A549 (cell line): ENCODE data around the gene IFITM1. TPM values are rescaled to one million over a fixed set of nuclear protein-coding genes. Genes with fewer than 3 reads are reported as not detected.

Experiments used
- ATAC-seq, 2 experiments: fragments of 200-7000 bp in 1 of 2; fragments of >200 bp in 1 of 2; cut with Nextera tagmentation in 1 of 2; cut with Tn5 transposase in 1 of 2; 3 replicates each; pipeline versions ENCODE4 v1.8.0 to v1.9.1; 2018 to 2020; ENCODE audit warnings: mild to moderate bottlenecking in 1 of 2, moderate library complexity in 1 of 2
- CTCF ChIA-PET: fragments of 300-600 bp; sonication (Branson Sonifier 250); formaldehyde crosslinking; extraction: SDS; loops from one replicate; lab custom pipeline; 2021; ENCODE audit warnings: antibody characterized with exemption, inconsistent platforms; lab: Yijun Ruan, JAX
- POLR2A ChIA-PET: fragments of 350-600 bp; formaldehyde crosslinking; extraction: SDS; loops from one replicate; lab custom pipeline; 2021; ENCODE audit warnings: antibody characterized with exemption, inconsistent platforms; lab: Yijun Ruan, JAX
- DNase-seq, 2 experiments: peaks; one replicate each; pipeline versions ENCODE4 v3.0.0 to v3.0.0-alpha.2; 2011 to 2016; ENCODE audit warnings: low read depth in 1 of 2, low spot score in 1 of 2
- FAIRE-seq: peaks from 2 replicates; lab custom pipeline; 2011; peaks lifted over from hg19 to GRCh38; lab: Jason Lieb, UNC
- H3K27ac ChIP-seq, 2 experiments: fragments of >200 bp; sonication (Bioruptor Twin); formaldehyde crosslinking; 3 replicates each; pipeline ENCODE4 v1.5.1; 2016 to 2017
- H3K4me1 ChIP-seq: fragments of >200 bp; sonication (Bioruptor Twin); formaldehyde crosslinking; 3 replicates; pipeline ENCODE4 v1.6.1; 2016
- H3K4me2 ChIP-seq: fragments of >200 bp; sonication (Bioruptor Twin); formaldehyde crosslinking; 3 replicates; pipeline ENCODE4 v1.6.1; 2016
- H3K4me3 ChIP-seq: fragments of >200 bp; sonication (Bioruptor Twin); formaldehyde crosslinking; 3 replicates; pipeline ENCODE4 v1.5.1; 2016
- H3K9me3 ChIP-seq: fragments of >200 bp; sonication (Bioruptor Twin); formaldehyde crosslinking; 3 replicates; pipeline ENCODE4 v1.6.1; 2016
- CBX2 ChIP-seq: fragments of 200-600 bp; sonication (generic); IDR thresholded peaks from 2 replicates; pipeline ENCODE4 v1.6.1; 2016; ENCODE audit warnings: low read depth, mild to moderate bottlenecking, borderline replicate concordance
- CEBPB ChIP-seq, 2 experiments: fragments of >200 bp in 1 of 2; sonication (Bioruptor Twin) in 1 of 2; formaldehyde crosslinking in 1 of 2; IDR thresholded peaks; 2 replicates each; pipeline ENCODE4 v1.6.1; 2012 to 2016
- CHD2 ChIP-seq: fragments of 150-350 bp; IDR thresholded peaks from 2 replicates; pipeline ENCODE4 v1.6.1; 2014; ENCODE audit warnings: low read length; ENCODE audit not compliant: partially characterized antibody
- EHMT2 ChIP-seq: fragments of 200-600 bp; sonication (generic); IDR thresholded peaks from 2 replicates; pipeline ENCODE4 v1.6.1; 2016; ENCODE audit warnings: antibody characterized with exemption, low read depth, mild to moderate bottlenecking, moderate library complexity
- ESRRA ChIP-seq: fragments of 150-350 bp; IDR thresholded peaks from 2 replicates; pipeline ENCODE4 v1.6.1; 2014; ENCODE audit warnings: mild to moderate bottlenecking, low read length, borderline replicate concordance
- FOSL2 ChIP-seq, 2 experiments: fragments of 450-650 bp in 1 of 2; fragments of >200 bp in 1 of 2; sonication (Bioruptor Twin) in 1 of 2; formaldehyde crosslinking; IDR thresholded peaks; 2 replicates each; pipeline versions ENCODE4 v1.5.0 to v1.6.1; 2016 to 2020; ENCODE audit warnings: mild to moderate bottlenecking in 1 of 2, moderate library complexity in 1 of 2
- GATA3 ChIP-seq: IDR thresholded peaks from 2 replicates; pipeline ENCODE4 v1.6.1; 2012; ENCODE audit warnings: borderline replicate concordance
- HEYL ChIP-seq: fragments of 250-450 bp; sonication (Bioruptor Pico); IDR thresholded peaks from 2 replicates; pipeline ENCODE4 v1.8.0; 2021; ENCODE audit warnings: mild to moderate bottlenecking, moderate library complexity
- HOXA7 ChIP-seq: fragments of 250-450 bp; sonication (Bioruptor Pico); IDR thresholded peaks from 2 replicates; pipeline ENCODE4 v1.5.0; 2020; ENCODE audit warnings: mild to moderate bottlenecking, moderate library complexity
- MAFK ChIP-seq: fragments of 450-650 bp; IDR thresholded peaks from 2 replicates; pipeline ENCODE4 v1.6.1; 2014; ENCODE audit not compliant: partially characterized antibody
- NPAS2 ChIP-seq: fragments of 250-450 bp; sonication (Bioruptor Pico); IDR thresholded peaks from 2 replicates; pipeline ENCODE4 v1.8.0; 2022; ENCODE audit warnings: mild to moderate bottlenecking, moderate library complexity, borderline replicate concordance
- RCOR1 ChIP-seq: fragments of 150-350 bp; IDR thresholded peaks from 2 replicates; pipeline ENCODE4 v1.6.1; 2014; ENCODE audit warnings: antibody characterized with exemption, low read length, low read depth
- SMC3 ChIP-seq: fragments of >200 bp; sonication (Bioruptor Twin); formaldehyde crosslinking; IDR thresholded peaks from 3 replicates; pipeline ENCODE4 v1.6.1; 2018; ENCODE audit warnings: inconsistent platforms
- ZFP36 ChIP-seq: fragments of 450-650 bp; IDR thresholded peaks from 2 replicates; pipeline ENCODE4 v1.6.1; 2014; ENCODE audit warnings: borderline replicate concordance; ENCODE audit not compliant: partially characterized antibody
- ZNF302 ChIP-seq: fragments of 250-450 bp; sonication (Bioruptor Pico); IDR thresholded peaks from 2 replicates; pipeline ENCODE4 v1.9.0; 2021; ENCODE audit warnings: inconsistent platforms, mild to moderate bottlenecking, moderate library complexity
- WGBS: methylation state at CpG from one replicate; pipeline ENCODE4 v1.1.6; 2017; ENCODE audit errors: missing lambda C conversion rate; 5-methylcytosine and 5-hydroxymethylcytosine counted together
- polyA plus RNA-seq, 4 experiments: library from polyadenylated mRNA; depleted of rRNA in 3 of 4; stranded (reverse); fragments of >200 nt; fragmentation: RNase III in 1 of 4; extraction: RNeasy Plus Mini Kit Qiagen cat#74134 plus additional on column Dnase treatment in 1 of 4; gene quantifications; 2 replicates in 3 of 4; 3 replicates in 1 of 4; pipeline ENCODE4 v1.2.3, GENCODE V29; 2011 to 2017
- TF ChIP-seq, protein P1 (sequence below): fragments of 250-450 bp; sonication (Bioruptor Pico); IDR thresholded peaks from 2 replicates; pipeline ENCODE4 v1.5.0; 2021; ENCODE audit warnings: mild to moderate bottlenecking, moderate library complexity, borderline replicate concordance
- TF ChIP-seq, protein P2 (sequence below): fragments of 200-600 bp; sonication (generic); IDR thresholded peaks from 2 replicates; pipeline ENCODE4 v1.6.1; 2016; ENCODE audit warnings: antibody characterized with exemption, mild to moderate bottlenecking, moderate library complexity
- TF ChIP-seq, protein P3 (sequence below): fragments of 450-650 bp; IDR thresholded peaks from 2 replicates; pipeline ENCODE4 v1.6.1; 2014; ENCODE audit warnings: antibody characterized with exemption

The IFITM1 gene
- polyA plus RNA-seq, 2 of the 4 experiments (the other 2 are of a cell fraction): 0.14 to 1.7 TPM

DNA sequence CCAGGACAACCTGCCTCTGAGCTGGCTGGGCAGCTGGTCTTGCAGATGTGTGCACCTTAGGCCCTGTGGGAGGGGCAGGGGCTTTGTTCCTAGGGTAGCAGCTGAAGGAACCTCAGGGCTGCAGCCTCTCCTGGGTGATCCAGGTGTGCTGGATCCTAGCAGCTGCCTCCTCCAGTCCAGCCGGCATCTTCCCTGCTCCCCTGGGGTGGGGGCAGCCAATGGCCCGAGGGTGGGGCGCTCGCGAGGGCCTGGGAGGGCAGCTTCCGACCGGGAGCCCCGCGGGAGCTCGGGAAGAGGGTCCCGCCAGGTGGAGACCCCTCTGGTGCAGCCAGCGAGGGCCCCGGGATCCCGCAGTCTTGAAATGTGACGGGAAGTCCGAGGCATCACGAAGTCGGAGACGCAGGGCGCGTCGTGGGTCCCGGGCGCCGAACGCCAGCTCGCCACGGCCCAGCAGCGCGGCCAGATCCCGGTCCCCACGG lies 1.7 kb downstream of the IFITM1 start:
- ChIA-PET POLR2A (interaction anchor here (1.7 kb wide), 1 partner anchor 40 kb away, joined by 6 read pairs; no protein-coding TSS in a partner anchor), CTCF (interaction anchor here (1.2 to 3.3 kb wide), 6 partner anchors 10 to 133 kb away, joined by 3 to 38 read pairs (median 6); partner anchors contain the start of gene IFITM2)
- Histone ChIP-seq H3K9me3 (no peaks in the 10 kb centered on the region), H3K27ac (peak overlapping the region in 1 of 2 experiments; percentile 37; a peak in 1 of 6 replicates), H3K4me1 (peaks cover 4% of the 10 kb centered on the region; the same call in 1 of the 3 replicates), H3K4me2 (no peak overlapping the region), H3K4me3 (no peak overlapping the region)
- 92% methylated on average over 28 of the region's 32 CpGs for WGBS
- TF ChIP-seq NPAS2 (CRISPR knock-in tag) (no peak), CEBPB (IDR thresholded peaks at IDR 0.05) (no peak), ESRRA (no peak), CHD2 (no peak), ZNF302 (CRISPR knock-in tag) (no peak), CBX2 (no peak), HEYL (CRISPR knock-in tag) (no peak), MAFK (no peak), RCOR1 (no peak)
- TF ChIP-seq, protein P1, sequence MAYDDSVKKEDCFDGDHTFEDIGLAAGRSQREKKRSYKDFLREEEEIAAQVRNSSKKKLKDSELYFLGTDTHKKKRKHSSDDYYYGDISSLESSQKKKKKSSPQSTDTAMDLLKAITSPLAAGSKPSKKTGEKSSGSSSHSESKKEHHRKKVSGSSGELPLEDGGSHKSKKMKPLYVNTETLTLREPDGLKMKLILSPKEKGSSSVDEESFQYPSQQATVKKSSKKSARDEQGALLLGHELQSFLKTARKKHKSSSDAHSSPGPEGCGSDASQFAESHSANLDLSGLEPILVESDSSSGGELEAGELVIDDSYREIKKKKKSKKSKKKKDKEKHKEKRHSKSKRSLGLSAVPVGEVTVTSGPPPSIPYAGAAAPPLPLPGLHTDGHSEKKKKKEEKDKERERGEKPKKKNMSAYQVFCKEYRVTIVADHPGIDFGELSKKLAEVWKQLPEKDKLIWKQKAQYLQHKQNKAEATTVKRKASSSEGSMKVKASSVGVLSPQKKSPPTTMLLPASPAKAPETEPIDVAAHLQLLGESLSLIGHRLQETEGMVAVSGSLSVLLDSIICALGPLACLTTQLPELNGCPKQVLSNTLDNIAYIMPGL (CRISPR knock-in tag): no peak
- TF ChIP-seq, protein P2, sequence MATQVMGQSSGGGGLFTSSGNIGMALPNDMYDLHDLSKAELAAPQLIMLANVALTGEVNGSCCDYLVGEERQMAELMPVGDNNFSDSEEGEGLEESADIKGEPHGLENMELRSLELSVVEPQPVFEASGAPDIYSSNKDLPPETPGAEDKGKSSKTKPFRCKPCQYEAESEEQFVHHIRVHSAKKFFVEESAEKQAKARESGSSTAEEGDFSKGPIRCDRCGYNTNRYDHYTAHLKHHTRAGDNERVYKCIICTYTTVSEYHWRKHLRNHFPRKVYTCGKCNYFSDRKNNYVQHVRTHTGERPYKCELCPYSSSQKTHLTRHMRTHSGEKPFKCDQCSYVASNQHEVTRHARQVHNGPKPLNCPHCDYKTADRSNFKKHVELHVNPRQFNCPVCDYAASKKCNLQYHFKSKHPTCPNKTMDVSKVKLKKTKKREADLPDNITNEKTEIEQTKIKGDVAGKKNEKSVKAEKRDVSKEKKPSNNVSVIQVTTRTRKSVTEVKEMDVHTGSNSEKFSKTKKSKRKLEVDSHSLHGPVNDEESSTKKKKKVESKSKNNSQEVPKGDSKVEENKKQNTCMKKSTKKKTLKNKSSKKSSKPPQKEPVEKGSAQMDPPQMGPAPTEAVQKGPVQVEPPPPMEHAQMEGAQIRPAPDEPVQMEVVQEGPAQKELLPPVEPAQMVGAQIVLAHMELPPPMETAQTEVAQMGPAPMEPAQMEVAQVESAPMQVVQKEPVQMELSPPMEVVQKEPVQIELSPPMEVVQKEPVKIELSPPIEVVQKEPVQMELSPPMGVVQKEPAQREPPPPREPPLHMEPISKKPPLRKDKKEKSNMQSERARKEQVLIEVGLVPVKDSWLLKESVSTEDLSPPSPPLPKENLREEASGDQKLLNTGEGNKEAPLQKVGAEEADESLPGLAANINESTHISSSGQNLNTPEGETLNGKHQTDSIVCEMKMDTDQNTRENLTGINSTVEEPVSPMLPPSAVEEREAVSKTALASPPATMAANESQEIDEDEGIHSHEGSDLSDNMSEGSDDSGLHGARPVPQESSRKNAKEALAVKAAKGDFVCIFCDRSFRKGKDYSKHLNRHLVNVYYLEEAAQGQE: no peak
- TF ChIP-seq, all 56 proteins: peak for 0
- FAIRE-seq: no peak
- DNase-seq: no peak
- no peak for ATAC-seq

- no peak for FAIRE-seq
These were observed 2.3 kb downstream of the IFITM1 start for GRCh38 chr11:316031-316701.

More at GRCh38 chr11:316031-316701, 2.3 kb downstream of the IFITM1 start:
- Histone ChIP-seq H3K4me2 (no peak overlapping the region), H3K9me3 (no peaks in the 10 kb centered on the region), H3K4me1 (peaks cover 9% of the 10 kb centered on the region; the same call in 1 of the 3 replicates), H3K4me3 (no peak overlapping the region), H3K27ac (no peak overlapping the region)
- CTCF ChIA-PET: interaction anchor here (0.9 to 3.3 kb wide), 11 partner anchors 9 to 133 kb away, joined by 3 to 38 read pairs (median 5); partner anchors contain the start of gene IFITM2
- POLR2A ChIA-PET: interaction anchor here (1.7 kb wide), 1 partner anchor 40 kb away, joined by 6 read pairs; no protein-coding TSS in a partner anchor
- DNase-seq (no peak), ATAC-seq (no peak)
- TF ChIP-seq HOXA7 (CRISPR knock-in tag): no peak
- TF ChIP-seq GATA3: no peak
- TF ChIP-seq CEBPB (IDR thresholded peaks at IDR 0.05): no peak
- no peak for TF ChIP-seq EHMT2
- TF ChIP-seq HEYL (CRISPR knock-in tag): no peak
- no peak for TF ChIP-seq NPAS2 (CRISPR knock-in tag)
- TF ChIP-seq SMC3: no peak
- TF ChIP-seq FOSL2 (IDR thresholded peaks at IDR 0.05): no peak
- no peak for TF ChIP-seq FOSL2 (CRISPR knock-in tag; IDR thresholded peaks at IDR 0.05)
- TF ChIP-seq, protein P3, sequence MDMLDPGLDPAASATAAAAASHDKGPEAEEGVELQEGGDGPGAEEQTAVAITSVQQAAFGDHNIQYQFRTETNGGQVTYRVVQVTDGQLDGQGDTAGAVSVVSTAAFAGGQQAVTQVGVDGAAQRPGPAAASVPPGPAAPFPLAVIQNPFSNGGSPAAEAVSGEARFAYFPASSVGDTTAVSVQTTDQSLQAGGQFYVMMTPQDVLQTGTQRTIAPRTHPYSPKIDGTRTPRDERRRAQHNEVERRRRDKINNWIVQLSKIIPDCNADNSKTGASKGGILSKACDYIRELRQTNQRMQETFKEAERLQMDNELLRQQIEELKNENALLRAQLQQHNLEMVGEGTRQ: no peak
- TF ChIP-seq ZFP36: no peak
- WGBS: 91% methylated on average over 61 of the region's 64 CpGs
